ENCODE data around the gene THRB.

Gene THRB

GRCh38 chr3:24485511-24485910 is 9.1 kb downstream of the THRB start:
- DNase-seq = peak; percentile 4

DNA sequence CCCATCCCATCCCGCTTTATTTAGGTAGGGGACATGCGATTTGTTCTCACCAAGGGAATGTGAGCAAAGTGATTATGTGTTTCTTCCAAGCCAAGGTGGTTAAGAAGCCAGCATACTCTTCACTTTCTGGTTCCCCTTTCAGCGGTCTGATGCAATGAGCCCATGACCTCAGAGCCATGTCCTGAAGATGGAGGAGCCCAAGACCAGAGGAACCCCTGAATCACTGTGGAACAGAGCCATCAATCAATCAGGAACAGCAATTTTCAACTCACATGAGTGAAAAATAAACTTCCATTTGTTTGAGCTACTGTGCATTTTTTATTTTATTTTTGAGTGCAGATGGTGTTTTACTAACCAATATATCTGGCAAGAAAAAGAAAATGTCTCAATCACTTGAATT is 10.8 kb downstream of the THRB start:
- DNase-seq = no peak

- no peak for DNase-seq
Measured at GRCh38 chr3:24482096-24482705, 12.4 kb downstream of the THRB start.

DNA sequence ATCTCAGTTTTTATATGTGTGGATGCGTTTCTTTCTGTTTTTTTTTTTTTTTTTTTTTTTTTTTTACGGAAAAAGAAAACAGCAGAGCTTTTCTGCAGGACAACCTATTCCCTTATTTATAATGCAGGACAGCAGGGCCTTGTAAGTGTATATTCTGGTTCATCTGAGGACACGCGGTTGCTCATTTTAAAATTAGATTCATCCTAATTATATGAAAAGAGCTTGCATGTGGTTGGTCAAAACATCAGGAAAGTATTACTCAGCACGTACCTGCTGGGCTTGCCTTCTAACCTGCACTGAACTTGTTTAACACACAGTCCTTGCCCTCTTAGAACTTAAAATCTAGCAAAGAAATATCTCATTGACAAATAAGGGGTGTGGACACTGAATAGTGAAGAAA is 13.5 kb downstream of the THRB start:
- DNase-seq = no peak

GRCh38 chr3:24480497-24480896 is 14.2 kb downstream of the THRB start:
- no peak for DNase-seq

- no peak for DNase-seq
Measured at GRCh38 chr3:24479816-24480215, 14.8 kb downstream of the THRB start.

- peak; percentile 59 for DNase-seq
Measured at GRCh38 chr3:24476871-24477656, 17.6 kb downstream of the THRB start.

DNA sequence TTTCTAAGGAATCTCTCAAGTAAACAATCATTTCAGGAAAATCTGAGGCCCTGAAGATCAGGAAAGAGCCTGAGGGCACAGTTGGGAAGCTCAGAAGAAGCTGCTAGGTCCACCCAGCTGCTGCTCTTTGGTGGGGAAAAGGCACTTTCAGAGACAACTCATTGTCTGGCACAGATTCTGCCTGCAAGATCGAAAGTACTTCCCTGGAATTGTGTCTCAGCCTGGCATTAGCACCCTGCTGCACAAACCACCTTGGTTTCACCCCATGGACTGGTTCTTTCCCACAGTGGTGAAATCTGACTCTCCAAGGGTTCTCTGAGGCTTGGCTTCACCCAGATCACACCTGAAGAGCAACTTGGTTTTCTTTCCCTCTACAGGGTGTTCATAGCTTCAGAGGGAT is 18.7 kb downstream of the THRB start:
- DNase-seq = no peak

- DNase-seq = no peak
Measured at GRCh38 chr3:24474862-24475261, 19.8 kb downstream of the THRB start.

GRCh38 chr3:24472358-24472757 is 22.3 kb downstream of the THRB start:
- DNase-seq = no peak

GRCh38 chr3:24471486-24471885 is 23.2 kb downstream of the THRB start:
- DNase-seq = no peak

GRCh38 chr3:24470277-24470676 is 24.4 kb downstream of the THRB start:
- DNase-seq = peak; percentile 82

DNA sequence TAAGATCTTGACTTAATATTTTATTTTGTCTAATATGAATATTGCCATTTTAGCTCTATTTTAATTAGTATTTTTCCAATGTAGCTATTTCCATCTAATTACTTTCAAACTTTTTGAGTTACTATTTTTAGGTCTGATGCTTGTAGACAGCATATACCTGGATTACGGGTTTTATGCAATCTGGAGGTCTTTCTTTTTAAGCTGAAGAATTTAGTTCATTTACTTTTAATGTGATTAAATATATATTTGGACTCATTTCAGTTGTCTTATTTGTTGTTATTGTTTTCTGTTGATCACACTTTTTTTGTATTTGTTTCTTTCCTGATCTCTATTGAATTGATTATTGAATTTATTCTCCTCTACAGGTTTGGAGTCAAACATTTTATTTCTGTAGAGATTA is 30.3 kb downstream of the THRB start:
- DNase-seq = no peak

- no peak for DNase-seq
Measured at GRCh38 chr3:24462737-24463136, 31.9 kb downstream of the THRB start.

GRCh38 chr3:24460974-24461373 is 33.7 kb downstream of the THRB start:
- DNase-seq = no peak

DNA sequence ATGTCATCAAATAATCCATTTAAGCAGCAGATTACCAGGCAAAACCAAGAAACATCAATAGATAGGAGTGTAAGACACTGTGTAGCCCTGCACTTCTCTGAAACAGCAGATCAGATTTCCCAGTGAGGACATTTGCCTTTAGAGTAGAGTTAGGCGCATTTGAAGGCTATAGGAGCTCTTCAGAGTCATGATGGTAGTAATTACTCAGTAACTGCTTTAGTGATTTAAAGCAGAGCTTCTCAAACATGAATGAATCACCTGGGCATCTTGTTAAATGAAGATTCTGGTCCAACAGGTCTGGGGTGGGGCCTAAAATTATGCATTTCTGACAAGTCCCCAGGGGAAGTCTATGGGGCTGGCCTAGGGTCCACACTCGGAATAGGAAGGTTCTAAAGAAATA is 36.9 kb downstream of the THRB start:
- peak; percentile 4 for DNase-seq

DNA sequence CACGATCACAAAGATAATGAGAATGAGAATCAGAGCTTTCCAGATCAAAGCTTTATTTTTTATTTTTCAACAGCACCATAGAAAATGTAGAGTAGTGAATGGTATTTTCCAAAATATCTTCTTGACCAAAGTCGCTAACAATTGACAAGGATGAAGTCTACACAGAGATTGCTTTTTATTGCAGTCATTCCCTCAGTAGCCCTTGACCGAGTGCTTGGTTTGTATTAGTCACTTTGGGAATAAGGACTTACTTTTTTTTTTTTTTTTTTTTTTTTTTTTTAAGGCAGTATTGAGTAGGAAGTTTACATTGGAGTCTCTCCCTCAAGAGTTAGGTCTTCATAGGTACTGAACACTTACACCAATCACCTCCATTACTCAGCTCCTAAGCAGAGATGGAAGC is 39.8 kb downstream of the THRB start:
- no peak for DNase-seq

GRCh38 chr3:24454393-24454792 is 40.3 kb downstream of the THRB start:
- DNase-seq = no peak

DNA sequence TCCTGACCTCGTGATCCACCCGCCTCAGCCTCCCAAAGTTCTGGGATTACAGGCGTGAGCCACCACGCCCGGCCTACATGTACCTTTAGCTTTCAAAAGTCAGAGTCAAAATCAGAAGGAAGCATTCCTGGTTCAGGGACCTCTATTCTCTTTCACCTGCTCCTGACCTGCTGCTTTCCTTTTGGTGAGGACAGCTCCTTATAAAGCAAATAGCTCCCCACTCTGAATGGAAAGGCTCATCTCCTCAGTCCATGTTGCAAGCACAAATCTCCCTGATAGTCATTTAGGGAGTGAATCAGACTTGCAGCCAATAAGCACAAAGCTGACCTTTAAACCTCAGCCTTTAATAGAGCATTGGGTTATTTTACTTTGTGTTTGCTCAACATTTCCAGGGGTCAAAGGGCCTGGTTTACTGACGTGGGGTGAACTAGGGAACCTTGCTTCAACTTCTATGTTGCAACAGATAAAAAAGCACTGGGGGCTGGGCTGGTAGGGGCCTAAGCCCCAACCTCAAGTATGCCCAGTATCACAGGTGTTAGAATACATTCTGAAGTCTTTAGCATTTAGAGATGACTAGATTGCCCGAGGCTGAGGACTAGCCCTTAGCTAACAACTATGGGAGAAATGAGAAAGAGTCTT is 43.1 kb downstream of the THRB start:
- no peak for DNase-seq

- DNase-seq = no peak
Measured at GRCh38 chr3:24450160-24450907, 44.3 kb downstream of the THRB start.

- DNase-seq = no peak
Measured at GRCh38 chr3:24447836-24448235, 46.8 kb downstream of the THRB start.

DNA sequence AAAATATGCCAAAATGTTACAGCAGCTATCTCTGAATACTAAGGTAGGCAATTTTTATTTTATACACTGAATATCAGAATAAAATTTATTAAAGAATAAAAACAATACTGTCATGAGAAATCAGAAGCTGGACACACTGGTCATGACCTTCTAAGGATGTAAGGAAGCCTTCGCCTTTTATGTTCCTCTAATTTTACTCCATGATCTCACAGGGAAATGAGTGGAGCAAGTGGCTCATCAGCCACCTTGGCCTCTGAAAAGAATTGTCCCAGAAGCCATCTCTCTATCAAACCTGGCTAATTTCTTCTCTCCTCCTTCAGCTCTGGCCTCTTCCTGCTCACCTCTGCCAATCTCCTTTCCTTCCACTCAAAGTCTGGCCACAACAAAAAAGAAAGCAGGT is 48.6 kb downstream of the THRB start:
- no peak for DNase-seq

GRCh38 chr3:24443476-24443875 is 51.2 kb downstream of the THRB start:
- no peak for DNase-seq
